HepG2 (cell line): ENCODE data around the gene SORL1-AS1.

ENCODE experiments used
- ATAC-seq: fragments of 200-7000 bp; cut with Tn5 transposase; 3 replicates; pipeline ENCODE4 v1.9.1; 2020; ENCODE audit warnings: mild to moderate bottlenecking, moderate library complexity
- BruUV-seq: library from RNA; stranded (reverse); fragments of 400-500 nt; replicated peaks from 2 replicates; lab custom pipeline; 2021; lab: Mats Ljungman, UMichigan
- CTCF ChIA-PET: fragments of 300-600 bp; formaldehyde crosslinking; extraction: SDS; loops from one replicate; lab custom pipeline; 2021; ENCODE audit warnings: low total read pairs, inconsistent platforms, low intra/inter-chr PET ratio; lab: Yijun Ruan, JAX
- POLR2A ChIA-PET: fragments of 350-600 bp; sonication (Branson Sonifier 250); formaldehyde crosslinking; loops from one replicate; lab custom pipeline; 2020; ENCODE audit warnings: antibody characterized with exemption, inconsistent platforms; lab: Yijun Ruan, JAX
- DNase-seq: peaks from one replicate; pipeline ENCODE4 v3.0.0-alpha.2; 2015; ENCODE audit warnings: low spot score
- FAIRE-seq: peaks from 3 replicates; lab custom pipeline; 2011; peaks lifted over from hg19 to GRCh38; lab: Jason Lieb, UNC
- H2AFZ ChIP-seq: one replicate; pipeline ENCODE4 v1.6.1; 2011; ENCODE audit warnings: low read length, inconsistent platforms
- H3K27ac ChIP-seq: fragments of 300-600 bp; 3 replicates; pipeline ENCODE4 v1.8.0; 2011; ENCODE audit warnings: mixed run types, mild to moderate bottlenecking, mixed read lengths, low read length, inconsistent platforms; ENCODE audit not compliant: insufficient read depth; ENCODE audit errors: extremely low read length
- H3K27me3 ChIP-seq, 2 experiments: fragments of 200-600 bp in 1 of 2; 2 replicates in 1 of 2; 3 replicates in 1 of 2; pipeline versions ENCODE4 v1.6.0 to v1.8.0; 2011; ENCODE audit warnings: low read length in 2 of 2, mild to moderate bottlenecking in 2 of 2, moderate library complexity in 2 of 2, inconsistent platforms in 1 of 2; ENCODE audit not compliant: insufficient read depth in 2 of 2, control insufficient read depth in 1 of 2
- H3K36me3 ChIP-seq, 2 experiments: fragments of 200-600 bp in 1 of 2; replicated peaks in 1 of 2; 2 replicates in 1 of 2; 3 replicates in 1 of 2; pipeline versions ENCODE4 v1.5.1 to v1.8.0; 2011; ENCODE audit warnings: low read length in 2 of 2, inconsistent platforms in 1 of 2; ENCODE audit not compliant: insufficient read depth in 2 of 2, control insufficient read depth in 1 of 2
- H3K4me1 ChIP-seq: 2 replicates; pipeline ENCODE4 v1.5.1; 2012; ENCODE audit warnings: low read length, inconsistent platforms; ENCODE audit not compliant: insufficient read depth
- H3K4me2 ChIP-seq: 2 replicates; pipeline ENCODE4 v1.6.0; 2011; ENCODE audit warnings: low read depth, low read length, inconsistent platforms
- H3K4me3 ChIP-seq, 3 experiments: fragments of 200-600 bp in 1 of 3; sonication (generic), shearing (Covaris generic) in 1 of 3; replicated peaks in 1 of 3; 2 replicates each; pipeline ENCODE4 v1.5.1; 2011 to 2016; ENCODE audit warnings: low read length in 3 of 3, inconsistent platforms in 2 of 3, low read depth in 2 of 3, mild to moderate bottlenecking in 2 of 3, control low read depth in 1 of 3, mixed read lengths in 1 of 3; ENCODE audit not compliant: insufficient read depth in 1 of 3
- H3K79me2 ChIP-seq: one replicate; pipeline ENCODE4 v1.6.1; 2011; ENCODE audit warnings: low read length, inconsistent platforms; ENCODE audit not compliant: insufficient read depth
- H3K9ac ChIP-seq: 2 replicates; pipeline ENCODE4 v1.6.0; 2011; ENCODE audit warnings: mild to moderate bottlenecking, low read depth, low read length, inconsistent platforms; ENCODE audit not compliant: insufficient read depth
- H3K9me3 ChIP-seq: 2 replicates; pipeline ENCODE4 v1.5.1; 2012; ENCODE audit warnings: mild to moderate bottlenecking, low read length
- H4K20me1 ChIP-seq: 2 replicates; pipeline ENCODE4 v1.6.0; 2011; ENCODE audit warnings: inconsistent platforms, mild to moderate bottlenecking, low read length, moderate library complexity; ENCODE audit not compliant: insufficient read depth
- CBFB ChIP-seq: sonication (generic); formaldehyde crosslinking; IDR thresholded peaks from 2 replicates; pipeline ENCODE4 v1.4.0; 2020; ENCODE audit warnings: missing genetic modification reagents
- FOXA3 ChIP-seq: IDR thresholded peaks from 2 replicates; pipeline ENCODE4 v1.6.1; 2016; ENCODE audit warnings: missing genetic modification reagents, missing compliant biosample characterization
- KDM4B ChIP-seq: sonication (generic); formaldehyde crosslinking; IDR thresholded peaks from 2 replicates; pipeline ENCODE4 v1.4.0; 2020; ENCODE audit warnings: missing genetic modification reagents
- REXO4 ChIP-seq: sonication (generic); formaldehyde crosslinking; IDR thresholded peaks from 2 replicates; pipeline ENCODE4 v1.8.0; 2022; ENCODE audit warnings: missing genetic modification reagents, mild to moderate bottlenecking, borderline replicate concordance
- TCF7L2 ChIP-seq: IDR thresholded peaks from 2 replicates; pipeline ENCODE4 v1.6.1; 2011; ENCODE audit warnings: mild to moderate bottlenecking, low read depth, low read length, moderate library complexity
- YY1 ChIP-seq: IDR thresholded peaks from 2 replicates; pipeline ENCODE4 v1.6.1; 2011; ENCODE audit warnings: low read length, low read depth, moderate library complexity, mild to moderate bottlenecking; ENCODE audit not compliant: insufficient read depth, insufficient replicate concordance
- ZNF510 ChIP-seq: sonication (generic); formaldehyde crosslinking; IDR thresholded peaks from 2 replicates; pipeline ENCODE4 v1.4.0; 2020; ENCODE audit warnings: low read depth, mild to moderate bottlenecking, missing genetic modification reagents
- ZNF652 ChIP-seq: IDR thresholded peaks from 2 replicates; pipeline ENCODE4 v1.6.1; 2016; ENCODE audit warnings: low read depth, borderline replicate concordance
- WGBS: methylation state at CpG from one replicate; pipeline ENCODE4 v1.1.6; 2017; ENCODE audit warnings: low lambda C conversion rate; 5-methylcytosine and 5-hydroxymethylcytosine counted together
- in situ Hi-C: cut with HindIII; loops from 2 replicates; pipeline ENCODE4 v1.10.0; 2017; ENCODE audit warnings: low pct_unique_long_range_greater_than_20kb; ENCODE audit not compliant: extremely low pct_ligation_motif_present
- intact Hi-C: fragments of 100-400 bp; cut with micrococcal nuclease; formaldehyde crosslinking; loops from one replicate; pipeline ENCODE4 v1.10.0; 2022; ENCODE audit not compliant: unreplicated experiment
- TF ChIP-seq, protein P1 (sequence below): sonication (generic); formaldehyde crosslinking; IDR thresholded peaks from 2 replicates; pipeline ENCODE4 v1.8.1; 2023; ENCODE audit warnings: mild to moderate bottlenecking, missing genetic modification reagents, borderline replicate concordance
- TF ChIP-seq, protein P2 (sequence below): sonication (generic); formaldehyde crosslinking; IDR thresholded peaks from 2 replicates; pipeline ENCODE4 v1.4.0; 2020; ENCODE audit warnings: mild to moderate bottlenecking, missing genetic modification reagents

The SORL1-AS1 gene

DNA sequence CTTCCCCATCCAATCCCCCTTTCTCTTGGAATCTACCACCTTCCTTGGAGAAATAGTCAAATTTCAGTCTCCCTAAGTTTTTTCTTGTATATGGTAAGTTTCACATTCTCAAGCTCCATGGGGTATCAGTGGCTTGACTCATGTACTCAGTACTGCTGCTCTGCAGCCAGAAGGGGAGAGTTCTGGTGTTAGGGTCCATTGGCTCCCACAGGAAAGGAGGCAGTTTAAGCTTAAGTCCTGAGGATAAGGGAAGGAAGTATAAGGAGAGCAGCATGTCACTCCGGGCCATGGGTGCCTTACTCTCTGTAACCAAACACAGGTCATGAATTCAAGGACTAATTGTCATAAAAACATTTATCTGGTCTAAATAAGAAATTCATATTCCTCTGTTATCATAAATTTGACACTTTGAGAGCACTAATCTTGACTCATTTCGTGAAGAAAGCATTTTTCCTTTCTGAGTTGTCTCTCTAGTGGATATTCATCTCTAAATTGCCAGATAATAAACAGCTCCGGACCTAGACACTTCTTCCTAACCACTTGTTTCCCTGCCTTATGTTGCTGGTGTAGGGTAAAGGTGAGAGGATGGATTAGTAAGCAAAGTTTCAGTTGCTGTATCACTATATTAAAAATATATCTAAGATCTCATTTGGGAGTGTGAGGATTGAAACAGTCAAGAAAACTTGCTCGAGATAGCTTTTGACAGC is 20.8 kb downstream of the SORL1-AS1 start:
- H3K9me3 ChIP-seq = no peaks in the 10 kb centered on the region
- H3K4me2 ChIP-seq = no peak overlapping the region
- in situ Hi-C loops = no loop called here
- no peaks in the 10 kb centered on the region for H3K36me3 ChIP-seq
- 43% methylated on average over 4 of the region's 4 CpGs for WGBS
- H2AFZ ChIP-seq = no peak overlapping the region
- no peak for FAIRE-seq
- ChIA-PET POLR2A (no interaction called here), CTCF (no interaction called here)
- intact Hi-C loops = no loop called here
- H3K27ac ChIP-seq = no peak overlapping the region
- ATAC-seq = no peak
- H3K9ac ChIP-seq = no peak overlapping the region
- BruUV-seq = no TSS peak
- H3K27me3 ChIP-seq = peaks cover 0 to 7% of the 10 kb centered on the region in 2 experiments; a peak in 3 of 5 replicates
- H3K4me3 ChIP-seq = no peak overlapping the region
- H3K4me1 ChIP-seq = peaks cover 2% of the 10 kb centered on the region
- no peak for DNase-seq
- no peaks in the 10 kb centered on the region for H4K20me1 ChIP-seq
- H3K79me2 ChIP-seq = no peaks in the 10 kb centered on the region
- TF ChIP-seq ZNF652 = no peak
- no peak for TF ChIP-seq YY1
- no peak for TF ChIP-seq ZNF510 (CRISPR knock-in tag)
- TF ChIP-seq, protein P1, sequence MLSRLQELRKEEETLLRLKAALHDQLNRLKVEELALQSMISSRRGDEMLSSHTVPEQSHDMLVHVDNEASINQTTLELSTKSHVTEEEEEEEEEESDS (CRISPR knock-in tag) = no peak
- no peak for TF ChIP-seq TCF7L2
- TF ChIP-seq, all 625 proteins: peak for 0

DNA sequence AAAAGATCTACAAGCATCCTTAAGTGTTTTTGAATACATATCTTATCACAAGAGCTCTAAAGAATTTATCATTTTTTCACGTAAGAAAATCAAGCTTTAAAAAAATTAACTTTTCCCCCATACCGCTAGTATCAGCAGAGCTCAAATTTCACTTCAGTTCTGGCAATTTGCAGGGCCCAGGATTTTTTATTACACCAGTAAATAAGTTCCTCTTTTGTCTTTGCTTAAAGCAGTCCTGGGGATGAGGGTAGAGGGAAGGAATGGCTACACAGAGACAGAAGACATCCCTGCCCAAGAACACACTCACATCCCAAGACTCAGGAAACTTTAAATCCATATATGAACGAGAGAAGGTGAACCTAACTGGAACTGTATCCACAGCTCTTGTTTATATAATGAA is 23.2 kb downstream of the SORL1-AS1 start:
- no peak overlapping the region for H3K4me3 ChIP-seq
- WGBS = 25% methylated on average over 3 of the region's 3 CpGs
- peaks cover 9% of the 10 kb centered on the region for H3K4me1 ChIP-seq
- TF ChIP-seq FOXA3 (CRISPR knock-in tag) (no peak), REXO4 (CRISPR knock-in tag) (no peak), CBFB (CRISPR knock-in tag) (no peak), KDM4B (CRISPR knock-in tag) (no peak)
- TF ChIP-seq, protein P2, sequence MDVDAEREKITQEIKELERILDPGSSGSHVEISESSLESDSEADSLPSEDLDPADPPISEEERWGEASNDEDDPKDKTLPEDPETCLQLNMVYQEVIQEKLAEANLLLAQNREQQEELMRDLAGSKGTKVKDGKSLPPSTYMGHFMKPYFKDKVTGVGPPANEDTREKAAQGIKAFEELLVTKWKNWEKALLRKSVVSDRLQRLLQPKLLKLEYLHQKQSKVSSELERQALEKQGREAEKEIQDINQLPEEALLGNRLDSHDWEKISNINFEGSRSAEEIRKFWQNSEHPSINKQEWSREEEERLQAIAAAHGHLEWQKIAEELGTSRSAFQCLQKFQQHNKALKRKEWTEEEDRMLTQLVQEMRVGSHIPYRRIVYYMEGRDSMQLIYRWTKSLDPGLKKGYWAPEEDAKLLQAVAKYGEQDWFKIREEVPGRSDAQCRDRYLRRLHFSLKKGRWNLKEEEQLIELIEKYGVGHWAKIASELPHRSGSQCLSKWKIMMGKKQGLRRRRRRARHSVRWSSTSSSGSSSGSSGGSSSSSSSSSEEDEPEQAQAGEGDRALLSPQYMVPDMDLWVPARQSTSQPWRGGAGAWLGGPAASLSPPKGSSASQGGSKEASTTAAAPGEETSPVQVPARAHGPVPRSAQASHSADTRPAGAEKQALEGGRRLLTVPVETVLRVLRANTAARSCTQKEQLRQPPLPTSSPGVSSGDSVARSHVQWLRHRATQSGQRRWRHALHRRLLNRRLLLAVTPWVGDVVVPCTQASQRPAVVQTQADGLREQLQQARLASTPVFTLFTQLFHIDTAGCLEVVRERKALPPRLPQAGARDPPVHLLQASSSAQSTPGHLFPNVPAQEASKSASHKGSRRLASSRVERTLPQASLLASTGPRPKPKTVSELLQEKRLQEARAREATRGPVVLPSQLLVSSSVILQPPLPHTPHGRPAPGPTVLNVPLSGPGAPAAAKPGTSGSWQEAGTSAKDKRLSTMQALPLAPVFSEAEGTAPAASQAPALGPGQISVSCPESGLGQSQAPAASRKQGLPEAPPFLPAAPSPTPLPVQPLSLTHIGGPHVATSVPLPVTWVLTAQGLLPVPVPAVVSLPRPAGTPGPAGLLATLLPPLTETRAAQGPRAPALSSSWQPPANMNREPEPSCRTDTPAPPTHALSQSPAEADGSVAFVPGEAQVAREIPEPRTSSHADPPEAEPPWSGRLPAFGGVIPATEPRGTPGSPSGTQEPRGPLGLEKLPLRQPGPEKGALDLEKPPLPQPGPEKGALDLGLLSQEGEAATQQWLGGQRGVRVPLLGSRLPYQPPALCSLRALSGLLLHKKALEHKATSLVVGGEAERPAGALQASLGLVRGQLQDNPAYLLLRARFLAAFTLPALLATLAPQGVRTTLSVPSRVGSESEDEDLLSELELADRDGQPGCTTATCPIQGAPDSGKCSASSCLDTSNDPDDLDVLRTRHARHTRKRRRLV = no peak
- BruUV-seq = no TSS peak
- no peak for FAIRE-seq
- no peak overlapping the region for H3K4me2 ChIP-seq
- no peak overlapping the region for H2AFZ ChIP-seq
- ATAC-seq = no peak
- no peaks in the 10 kb centered on the region for H3K36me3 ChIP-seq
- ChIA-PET POLR2A (no interaction called here), CTCF (no interaction called here)
- H3K27me3 ChIP-seq = peaks cover 0 to 19% of the 10 kb centered on the region in 2 experiments; a peak in 4 of 5 replicates
- intact Hi-C loops = no loop called here
- no peak overlapping the region for H3K9ac ChIP-seq
- no peak for DNase-seq
- in situ Hi-C loops = no loop called here
- no peak overlapping the region for H3K27ac ChIP-seq
- no peaks in the 10 kb centered on the region for H3K79me2 ChIP-seq
- no peaks in the 10 kb centered on the region for H4K20me1 ChIP-seq
- H3K9me3 ChIP-seq = no peaks in the 10 kb centered on the region
